GM18499 (cell line): ENCODE measurements around the gene NCKAP5.

Experiments
- ATAC-seq: cut with Tn5 transposase; IDR thresholded peaks from one replicate; pipeline ENCODE4 v1.9.1; 2021; ENCODE audit warnings: moderate number of reproducible peaks; ENCODE audit not compliant: insufficient read depth, unreplicated experiment

The NCKAP5 gene

GRCh38 chr2:132671151-132671835, 897.0 kb downstream of the NCKAP5 start:
- no peak for ATAC-seq

DNA sequence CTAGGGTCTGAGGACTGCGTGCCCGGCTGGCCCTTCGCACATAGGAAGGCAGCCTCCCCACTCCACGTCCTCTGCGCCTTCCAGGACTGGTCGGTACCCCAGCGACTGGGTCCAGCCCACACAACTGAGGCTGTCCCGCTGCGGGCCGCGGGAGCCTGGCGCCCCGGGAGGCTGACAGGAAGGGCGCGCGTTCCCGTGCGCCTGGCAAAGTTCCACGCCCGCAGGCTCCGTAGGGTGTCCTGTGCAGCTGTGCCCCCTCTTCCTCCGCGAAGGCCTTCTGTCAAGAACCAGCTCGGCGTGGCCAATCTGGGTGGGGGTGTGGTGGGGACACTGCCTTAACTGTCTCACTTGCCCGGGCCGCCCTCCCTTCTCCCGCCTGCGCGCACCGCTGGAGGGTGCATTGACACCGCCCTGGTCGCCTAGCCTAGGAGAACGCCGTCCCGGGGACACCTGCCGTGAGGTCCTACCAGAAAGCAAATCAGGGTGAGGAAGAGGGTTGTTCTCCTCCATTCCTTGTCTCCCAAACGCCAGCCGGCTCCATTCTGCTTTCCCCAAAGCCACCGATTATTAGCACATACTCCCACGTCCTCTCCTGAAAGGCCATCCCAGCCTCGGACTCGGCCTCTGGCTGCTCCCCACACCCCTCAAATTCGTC, 897.6 kb downstream of the NCKAP5 start:
- ATAC-seq: no peak

DNA sequence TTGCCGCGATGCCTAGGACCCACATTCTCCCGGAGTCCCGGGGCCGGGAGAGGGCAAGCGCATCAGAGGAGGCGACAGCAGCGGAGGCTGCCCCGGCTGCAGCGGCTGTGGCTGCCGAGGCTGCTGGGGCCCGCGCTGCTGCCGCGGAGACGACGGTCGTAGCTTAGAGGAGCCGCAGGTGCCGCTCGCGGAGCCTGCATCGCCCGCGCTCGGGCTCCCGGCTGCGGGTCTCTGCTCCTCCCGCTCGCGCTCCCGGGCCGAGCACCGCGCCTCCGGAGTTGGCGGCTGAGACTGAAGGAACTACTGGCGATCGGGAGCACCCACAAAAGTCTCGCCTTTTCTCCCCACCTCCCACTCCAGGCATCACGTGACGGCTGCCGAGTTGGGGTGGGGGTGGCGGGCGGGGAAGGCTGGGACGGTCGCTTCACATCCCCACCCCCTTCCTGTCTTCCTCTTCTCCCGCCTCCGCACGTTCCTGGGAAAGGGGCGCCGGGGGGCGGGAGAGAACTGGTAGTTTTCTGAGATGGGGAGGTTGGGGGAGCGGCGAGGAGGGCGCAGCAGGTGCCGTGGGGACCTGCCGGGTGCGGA, 898.3 kb downstream of the NCKAP5 start, which contains the start of gene LYPD1:
LYPD1 (minus strand) TSS at position 298 of the 588 bp plus-strand sequence; CDS start at position 25, 273 bp downstream.
- ATAC-seq: no peak

DNA sequence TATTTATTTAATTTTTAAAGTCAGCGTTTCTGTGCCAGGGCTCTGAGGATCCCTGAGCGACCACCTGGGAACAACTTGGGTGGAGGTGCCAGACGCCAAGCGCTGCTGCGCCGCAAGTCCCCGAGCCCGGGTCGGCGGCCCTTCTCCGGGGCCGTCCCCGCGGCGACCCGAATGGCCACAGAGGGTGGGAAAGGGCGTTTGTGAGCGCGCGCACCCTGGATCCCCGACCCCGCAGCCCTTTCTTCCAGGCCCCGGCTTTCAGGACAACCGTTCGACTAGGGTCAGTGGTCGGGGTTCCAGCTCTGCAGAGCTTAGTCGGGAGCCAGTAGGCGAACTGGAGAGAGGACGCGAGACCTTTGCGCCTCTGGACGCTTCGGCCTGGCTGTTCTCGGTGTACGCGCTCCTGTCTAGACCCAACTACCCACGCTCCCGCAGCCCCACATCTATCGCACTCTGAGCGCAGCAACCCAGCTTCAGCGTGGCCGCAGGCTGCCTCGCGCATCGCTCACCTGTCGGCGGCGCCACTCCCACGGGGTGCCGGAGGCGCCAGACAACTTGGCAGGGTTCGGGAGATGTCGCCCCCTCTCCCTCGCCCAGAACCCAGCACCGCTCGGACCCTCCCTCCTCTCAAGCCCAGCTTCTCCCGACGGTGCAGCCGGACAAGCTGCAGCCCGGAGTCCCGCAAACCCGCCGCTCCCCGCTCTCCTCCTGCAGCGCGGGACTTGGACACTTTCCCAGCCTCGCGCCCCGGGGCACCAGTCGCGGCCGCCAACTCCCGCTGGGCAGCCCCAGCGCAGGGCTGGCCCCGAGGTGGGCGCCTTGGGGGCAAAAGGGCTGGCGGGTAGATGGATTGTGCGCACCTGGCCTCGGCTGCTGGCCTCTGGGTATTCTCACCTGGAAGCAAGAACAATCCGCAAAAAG, 899.0 kb downstream of the NCKAP5 start:
- no peak for ATAC-seq

DNA sequence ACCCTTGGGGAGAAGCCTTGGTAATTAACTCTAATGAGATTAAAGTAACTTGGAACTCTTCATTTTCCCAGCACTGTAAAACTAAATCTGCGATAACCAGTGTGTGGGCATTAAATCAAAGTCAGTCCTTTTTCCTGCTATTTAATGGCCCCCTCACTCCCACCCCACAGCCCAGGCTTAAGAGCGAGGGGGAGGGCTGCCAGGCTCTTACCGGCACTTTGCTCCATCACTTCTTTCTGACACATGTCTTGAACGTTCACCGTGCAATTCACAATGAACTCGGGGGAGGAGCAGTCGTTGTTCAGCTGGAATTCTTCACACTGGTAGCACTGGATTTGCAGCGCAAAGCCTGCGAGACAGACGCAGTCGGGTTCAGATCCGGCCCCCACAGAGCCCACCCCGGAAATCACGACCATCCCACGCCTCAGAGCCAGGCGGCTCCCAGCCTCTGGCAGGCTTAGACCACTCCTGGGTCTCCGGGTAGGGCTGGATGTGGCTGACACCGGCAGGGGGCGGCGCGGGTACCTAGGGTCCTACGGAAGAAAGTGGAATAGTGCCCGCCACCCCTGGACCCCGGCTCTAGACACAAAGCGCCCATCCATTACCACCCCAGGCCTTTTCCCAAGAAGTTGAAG, 900.0 kb downstream of the NCKAP5 start:
- ATAC-seq: no peak

DNA sequence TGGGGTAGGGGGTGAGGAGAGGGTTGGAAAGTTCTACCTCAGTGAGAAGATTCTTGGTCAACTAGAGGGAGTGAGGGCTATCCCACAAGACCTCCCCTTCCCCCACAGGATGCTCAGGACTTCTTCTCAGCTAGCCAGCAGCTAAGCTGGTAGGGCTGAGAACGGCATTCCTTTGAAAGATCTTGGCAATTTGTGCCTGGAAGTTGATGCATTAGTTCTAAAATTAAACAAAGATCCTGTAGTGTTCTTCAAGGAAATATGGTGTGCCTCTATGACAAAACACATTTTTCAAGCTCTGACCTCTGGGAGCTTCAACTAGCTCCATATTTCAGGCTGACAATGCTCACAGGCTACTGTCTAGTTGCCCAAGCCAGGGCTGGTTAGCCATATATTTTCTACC, 900.6 kb downstream of the NCKAP5 start:
- no peak for ATAC-seq

- no peak for ATAC-seq
Measured at GRCh38 chr2:132665401-132666140, 902.7 kb downstream of the NCKAP5 start.

- ATAC-seq: no peak
Measured at GRCh38 chr2:132664096-132664495, 904.2 kb downstream of the NCKAP5 start.

DNA sequence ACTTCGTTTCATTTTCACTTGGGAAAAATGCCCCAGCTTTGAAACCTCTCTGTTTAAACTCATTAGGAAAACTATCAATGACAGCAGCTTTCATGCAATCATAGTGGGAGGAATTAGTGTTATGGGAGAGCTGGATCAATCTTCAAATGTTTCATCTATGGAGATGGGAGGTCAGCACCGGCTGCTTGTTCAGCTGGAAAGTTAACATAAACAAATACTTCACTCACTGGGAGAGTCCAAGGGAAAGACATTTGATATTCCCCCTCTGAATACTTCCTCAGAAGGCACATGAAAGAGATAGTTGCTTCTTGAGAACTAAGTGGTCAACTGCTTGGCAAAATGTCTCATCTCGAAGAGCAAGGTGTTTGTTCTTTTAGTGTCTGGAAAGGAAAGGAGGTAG, 905.5 kb downstream of the NCKAP5 start:
- no peak for ATAC-seq

- no peak for ATAC-seq
Measured at GRCh38 chr2:132659331-132659730, 908.9 kb downstream of the NCKAP5 start.

DNA sequence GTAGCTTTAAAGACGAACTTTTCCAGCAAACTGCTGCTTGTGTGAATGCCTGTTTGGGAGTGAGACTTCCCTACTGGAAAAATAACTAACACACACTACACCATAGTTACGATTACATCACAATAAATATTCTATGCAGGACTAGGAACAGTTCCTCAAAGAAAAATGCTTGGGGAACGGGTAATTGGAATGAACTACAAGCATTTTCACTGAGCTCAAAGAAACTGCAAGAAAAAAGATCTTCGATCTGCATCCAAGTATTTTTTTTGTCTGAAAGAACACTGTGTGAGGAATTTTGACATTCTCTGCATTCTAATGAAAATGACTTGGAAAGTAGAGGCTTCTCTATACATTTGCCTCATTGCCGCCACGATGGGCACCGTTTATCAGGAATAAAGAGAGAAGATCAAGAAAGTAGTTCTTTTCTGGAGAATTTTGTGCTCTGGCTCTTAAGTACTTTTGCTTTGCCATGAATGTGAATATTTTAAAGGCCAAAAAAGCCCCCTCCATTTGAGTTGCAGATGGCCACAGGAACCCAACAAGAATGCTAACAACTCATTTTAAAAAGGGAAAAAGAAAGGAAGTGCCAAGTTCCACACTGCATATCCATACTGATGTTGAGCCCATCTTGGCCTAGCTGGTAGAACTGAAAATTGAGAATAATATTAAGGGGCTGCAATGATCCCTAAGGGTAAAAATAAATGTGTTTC, 911.8 kb downstream of the NCKAP5 start:
- no peak for ATAC-seq

GRCh38 chr2:132654968-132655367, 913.3 kb downstream of the NCKAP5 start:
- no peak for ATAC-seq

DNA sequence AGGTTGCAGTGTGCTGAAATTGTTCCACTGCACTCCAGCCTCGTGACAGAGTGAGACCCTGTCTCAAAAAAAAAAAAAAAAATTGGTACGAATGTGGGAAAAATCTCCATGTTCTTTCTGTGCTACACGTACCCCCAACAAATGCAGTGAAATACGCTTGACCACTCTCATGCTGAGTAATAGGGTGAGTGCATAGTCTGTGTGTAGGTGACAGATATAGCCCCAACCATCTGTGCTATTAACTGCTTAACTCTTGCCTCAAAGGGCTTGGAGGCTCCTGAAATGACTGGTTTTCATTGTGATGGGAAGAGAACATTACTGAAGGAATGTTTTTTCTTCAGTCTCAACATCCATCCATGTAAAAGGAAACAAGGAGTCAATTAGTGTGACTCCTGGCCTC, 913.9 kb downstream of the NCKAP5 start:
- no peak for ATAC-seq

- ATAC-seq: no peak
Measured at GRCh38 chr2:132652474-132652873, 915.8 kb downstream of the NCKAP5 start.

DNA sequence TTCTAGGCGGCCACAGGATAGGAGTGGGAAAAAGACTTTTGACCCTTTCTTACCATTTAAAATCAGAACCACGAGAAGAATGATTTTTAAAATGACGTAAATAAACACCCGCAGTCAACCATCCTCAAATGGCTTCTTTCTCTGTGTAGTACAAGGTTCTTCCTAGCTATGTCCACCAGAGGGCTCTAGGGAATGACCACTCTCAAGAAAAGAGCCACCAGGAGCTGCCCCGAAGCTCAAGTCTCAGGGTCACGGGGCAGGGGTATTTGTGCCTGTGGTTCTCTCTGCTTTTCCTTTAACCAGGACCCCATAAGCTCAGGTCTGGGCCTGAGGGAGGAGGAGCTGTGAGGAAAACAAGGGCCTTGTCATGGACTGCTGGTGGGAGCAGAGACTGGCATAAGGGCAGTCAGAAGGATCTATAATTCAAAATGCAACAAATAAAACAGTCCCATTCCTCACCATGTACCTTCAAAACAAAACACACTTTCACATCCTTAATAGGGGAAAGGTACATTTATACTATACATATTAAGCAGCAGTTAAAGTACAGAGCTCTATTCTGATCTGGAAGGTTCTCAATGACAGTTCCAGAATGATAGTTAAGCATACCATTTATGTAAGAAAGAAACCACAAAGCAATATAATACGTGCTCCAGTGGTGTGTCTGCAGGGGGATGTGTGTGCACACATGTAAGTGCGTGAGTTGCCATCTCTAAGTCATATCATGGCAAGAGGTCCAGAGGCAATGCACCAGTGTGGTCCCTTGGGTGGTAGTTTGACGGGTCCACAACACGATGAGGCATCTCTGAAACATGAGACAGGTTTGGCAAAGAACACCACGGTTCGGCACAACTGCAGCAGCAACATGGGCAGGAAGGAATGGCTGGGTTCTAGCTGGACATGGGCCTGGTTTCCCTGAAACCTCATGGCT, 916.9 kb downstream of the NCKAP5 start:
- no peak for ATAC-seq

GRCh38 chr2:132646540-132647108, 921.6 kb downstream of the NCKAP5 start:
- ATAC-seq: no peak

DNA sequence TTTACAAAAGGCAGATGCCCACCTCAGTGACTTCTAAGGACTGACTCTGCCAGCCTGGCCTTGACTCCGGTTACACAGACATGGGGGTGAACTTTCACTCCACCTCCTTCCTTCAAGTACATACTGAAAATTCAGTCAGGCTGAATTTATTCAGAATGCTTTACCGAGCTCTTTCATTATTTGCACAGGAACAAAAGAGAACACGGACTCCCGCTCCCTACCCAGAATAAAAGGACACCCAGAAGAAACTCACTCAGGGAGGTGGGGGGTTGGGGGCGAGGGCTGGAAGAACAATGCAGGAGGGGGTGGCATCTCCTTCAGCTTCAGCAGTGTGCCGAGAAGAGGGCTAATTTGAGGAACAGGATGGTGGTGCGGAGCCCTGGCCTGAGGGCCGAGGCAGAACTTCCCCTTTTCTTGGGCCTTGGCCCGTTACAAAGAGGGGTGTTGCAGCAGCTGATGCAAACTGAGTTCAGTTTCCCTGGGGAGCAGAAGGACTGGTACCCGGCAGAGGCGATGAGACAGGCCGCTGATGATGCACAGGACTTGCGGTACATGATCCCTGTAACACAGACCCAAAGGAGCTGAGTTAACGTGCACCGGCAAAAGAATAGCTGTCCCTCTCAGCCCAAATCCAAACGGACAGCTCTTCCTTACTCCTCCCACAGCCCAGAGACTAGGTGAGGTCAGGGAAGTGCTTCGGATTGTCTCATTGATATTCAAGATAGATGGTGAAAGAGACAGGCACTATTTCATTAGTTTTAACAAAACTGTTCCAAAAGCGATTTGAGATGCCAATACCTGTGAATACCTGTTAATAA, 922.3 kb downstream of the NCKAP5 start:
- ATAC-seq: no peak
